Measurements from ENCODE around the gene NADK.

NADK gene

GRCh38 chr1:1776672-1777582, 1.3 kb downstream of the NADK start:
- peak; percentile 34 for DNase-seq (ENCODE audit: low read depth, low spot score)
- peak overlapping the region; percentile 70 for H3K4me3 ChIP-seq (ENCODE audit: low read depth, low read length)
- no peak for TF ChIP-seq CTCF (IDR thresholded peaks at IDR 0.05; ENCODE audit: low read depth, low read length)

GRCh38 chr1:1775327-1776226, 2.7 kb downstream of the NADK start:
- in situ Hi-C loops (cut with HindIII; ENCODE audit: low sequenced_read_pairs), result no loop called here
- H3K4me3 ChIP-seq (ENCODE audit: low read depth, low read length), result no peak overlapping the region
- no peak for DNase-seq (ENCODE audit: low read depth, low spot score)
- no peak for TF ChIP-seq CTCF (IDR thresholded peaks at IDR 0.05; ENCODE audit: low read depth, low read length)

More at GRCh38 chr1:1776672-1777582, 1.3 kb downstream of the NADK start:
- in situ Hi-C loops (cut with HindIII; ENCODE audit: low sequenced_read_pairs), result no loop called here

GRCh38 chr1:1773874-1774273, 4.4 kb downstream of the NADK start:
- no peak overlapping the region for H3K4me3 ChIP-seq (ENCODE audit: low read depth, low read length)
- no peak for DNase-seq (ENCODE audit: low read depth, low spot score)
- no peak for TF ChIP-seq CTCF (IDR thresholded peaks at IDR 0.05; ENCODE audit: low read depth, low read length)
- in situ Hi-C loops (cut with HindIII; ENCODE audit: low sequenced_read_pairs), result no loop called here

- TF ChIP-seq CTCF (IDR thresholded peaks at IDR 0.05; ENCODE audit: low read depth, low read length), result no peak
- no peak for DNase-seq (ENCODE audit: low read depth, low spot score)
- in situ Hi-C loops (cut with HindIII; ENCODE audit: low sequenced_read_pairs), result no loop called here
- H3K4me3 ChIP-seq (ENCODE audit: low read depth, low read length), result no peak overlapping the region
Measured at GRCh38 chr1:1771096-1771495, 7.2 kb downstream of the NADK start.

GRCh38 chr1:1770102-1770501, 8.2 kb downstream of the NADK start:
- in situ Hi-C loops (cut with HindIII; ENCODE audit: low sequenced_read_pairs), result no loop called here
- no peak for DNase-seq (ENCODE audit: low read depth, low spot score)
- no peak overlapping the region for H3K4me3 ChIP-seq (ENCODE audit: low read depth, low read length)
- no peak for TF ChIP-seq CTCF (IDR thresholded peaks at IDR 0.05; ENCODE audit: low read depth, low read length)

- TF ChIP-seq CTCF (IDR thresholded peaks at IDR 0.05; ENCODE audit: low read depth, low read length), result no peak
- no peak overlapping the region for H3K4me3 ChIP-seq (ENCODE audit: low read depth, low read length)
- DNase-seq (ENCODE audit: low read depth, low spot score), result no peak
- in situ Hi-C loops (cut with HindIII; ENCODE audit: low sequenced_read_pairs), result no loop called here
Measured at GRCh38 chr1:1768249-1768992, 9.8 kb downstream of the NADK start.

Measured in astrocyte of the spinal cord (primary cell).